GM19328 (cell line): Measurements from ENCODE around the gene FOSL2.

Experiments
- ATAC-seq: cut with Tn5 transposase; IDR thresholded peaks from one replicate; pipeline ENCODE4 v1.9.1; 2021; ENCODE audit warnings: mild to moderate bottlenecking, moderate library complexity; ENCODE audit not compliant: unreplicated experiment

Gene FOSL2

GRCh38 chr2:28356095-28356911 is 36.4 kb upstream of the FOSL2 start:
- no peak for ATAC-seq

- ATAC-seq = no peak
Measured at GRCh38 chr2:28357055-28357454, 35.6 kb upstream of the FOSL2 start.

GRCh38 chr2:28357948-28358667 is 34.5 kb upstream of the FOSL2 start:
- no peak for ATAC-seq

- ATAC-seq = no peak
Measured at GRCh38 chr2:28358668-28359201, 33.9 kb upstream of the FOSL2 start.

GRCh38 chr2:28359222-28360057 is 33.2 kb upstream of the FOSL2 start:
- ATAC-seq = peak; percentile 55

- ATAC-seq = no peak
Measured at GRCh38 chr2:28360058-28360717, 32.5 kb upstream of the FOSL2 start.

- ATAC-seq = no peak
Measured at GRCh38 chr2:28360718-28361293, 31.9 kb upstream of the FOSL2 start.

GRCh38 chr2:28361991-28362710 is 30.5 kb upstream of the FOSL2 start:
- no peak for ATAC-seq

- no peak for ATAC-seq
Measured at GRCh38 chr2:28362991-28363521, 29.6 kb upstream of the FOSL2 start.

- ATAC-seq = no peak
Measured at GRCh38 chr2:28363686-28364280, 28.9 kb upstream of the FOSL2 start.

GRCh38 chr2:28364610-28365009 is 28.0 kb upstream of the FOSL2 start:
- ATAC-seq = no peak

GRCh38 chr2:28365158-28365557 is 27.5 kb upstream of the FOSL2 start:
- no peak for ATAC-seq

GRCh38 chr2:28366149-28366495 is 26.5 kb upstream of the FOSL2 start:
- no peak for ATAC-seq

GRCh38 chr2:28366496-28367282 is 26.0 kb upstream of the FOSL2 start:
- ATAC-seq = no peak

- ATAC-seq = no peak
Measured at GRCh38 chr2:28367667-28368356, 24.8 kb upstream of the FOSL2 start.

GRCh38 chr2:28368357-28368798 is 24.3 kb upstream of the FOSL2 start:
- ATAC-seq = no peak

GRCh38 chr2:28369358-28369757 is 23.3 kb upstream of the FOSL2 start:
- no peak for ATAC-seq

GRCh38 chr2:28370354-28370753 is 22.3 kb upstream of the FOSL2 start:
- ATAC-seq = no peak
